Liver (tissue), 9 donors: ENCODE data around the gene VASN. TPM values are rescaled to one million over a fixed set of nuclear protein-coding genes. Genes with fewer than 3 reads are reported as not detected.

Source experiments
- DNase-seq: peaks from one replicate; pipeline ENCODE4 v3.0.0-alpha.2; 2017; ENCODE audit warnings: low spot score
- H3K27ac ChIP-seq, 2 donors: one replicate each; pipeline ENCODE4 v1.7.0; 2013; ENCODE audit warnings: inconsistent platforms in 2 of 2, low read length in 2 of 2, control low read depth in 1 of 2, low read depth in 1 of 2, mild to moderate bottlenecking in 1 of 2
- H3K27me3 ChIP-seq, 4 donors: one replicate each; pipeline versions ENCODE4 v1.6.1 to v1.7.0; 2013; ENCODE audit warnings: low read length in 3 of 4, inconsistent platforms in 1 of 4, mild to moderate bottlenecking in 1 of 4, moderate library complexity in 1 of 4; ENCODE audit not compliant: control insufficient read depth in 4 of 4, insufficient read depth in 4 of 4
- H3K36me3 ChIP-seq, 4 donors: one replicate each; pipeline versions ENCODE4 v1.6.1 to v1.7.0; 2013; ENCODE audit warnings: low read length in 3 of 4, mild to moderate bottlenecking in 3 of 4, low read depth in 1 of 4, moderate library complexity in 1 of 4; ENCODE audit not compliant: control insufficient read depth in 4 of 4, insufficient read depth in 3 of 4
- H3K4me1 ChIP-seq, 4 donors: one replicate each; pipeline versions ENCODE4 v1.6.1 to v1.7.0; 2013; ENCODE audit warnings: low read length in 3 of 4, mild to moderate bottlenecking in 3 of 4, moderate library complexity in 1 of 4; ENCODE audit not compliant: control insufficient read depth in 4 of 4, insufficient read depth in 4 of 4
- H3K4me3 ChIP-seq, 3 donors: one replicate each; pipeline versions ENCODE4 v1.6.1 to v1.7.0; 2013; ENCODE audit warnings: low read length in 3 of 3, control low read depth in 1 of 3, low read depth in 1 of 3, mild to moderate bottlenecking in 1 of 3
- H3K9ac ChIP-seq, 2 donors: one replicate each; pipeline ENCODE4 v1.7.0; 2013; ENCODE audit warnings: low read length in 2 of 2, mild to moderate bottlenecking in 2 of 2, moderate library complexity in 2 of 2, control low read depth in 1 of 2, low read depth in 1 of 2
- H3K9me3 ChIP-seq, 4 donors: one replicate each; pipeline versions ENCODE4 v1.6.1 to v1.7.0; 2013; ENCODE audit warnings: low read length in 3 of 4; ENCODE audit not compliant: control insufficient read depth in 4 of 4
- ATF3 ChIP-seq: IDR thresholded peaks from 2 replicates; pipeline ENCODE4 v1.6.1; 2016; ENCODE audit warnings: antibody characterized with exemption
- EGR1 ChIP-seq, 2 donors: IDR thresholded peaks; 2 replicates each; pipeline ENCODE4 v1.6.1; 2016 to 2018; ENCODE audit warnings: antibody characterized with exemption in 2 of 2, low read depth in 2 of 2
- FOXA1 ChIP-seq: IDR thresholded peaks from 2 replicates; pipeline ENCODE4 v1.6.1; 2016; ENCODE audit warnings: antibody characterized with exemption
- FOXA2 ChIP-seq: IDR thresholded peaks from 2 replicates; pipeline ENCODE4 v1.6.1; 2016; ENCODE audit warnings: antibody characterized with exemption
- GABPA ChIP-seq, 2 donors: IDR thresholded peaks in 1 of 2; conservative IDR thresholded peaks in 1 of 2; 2 replicates each; pipeline ENCODE4 v1.6.1; 2016; ENCODE audit warnings: antibody characterized with exemption in 2 of 2, mild to moderate bottlenecking in 1 of 2, moderate library complexity in 1 of 2
- HNF4A ChIP-seq, 2 donors: conservative IDR thresholded peaks; 2 replicates each; pipeline ENCODE4 v1.6.1; 2016; ENCODE audit warnings: antibody characterized with exemption in 2 of 2, mild to moderate bottlenecking in 2 of 2
- HNF4G ChIP-seq: IDR thresholded peaks from 2 replicates; pipeline ENCODE4 v1.6.1; 2016; ENCODE audit warnings: antibody characterized with exemption
- JUND ChIP-seq, 2 donors: IDR thresholded peaks; 2 replicates each; pipeline ENCODE4 v1.6.1; 2016; ENCODE audit warnings: antibody characterized with exemption in 2 of 2
- RAD21 ChIP-seq, 2 donors: IDR thresholded peaks; 2 replicates each; pipeline ENCODE4 v1.6.1; 2016; ENCODE audit warnings: antibody characterized with exemption in 2 of 2, mild to moderate bottlenecking in 2 of 2
- RXRA ChIP-seq, 2 donors: IDR thresholded peaks; 2 replicates each; pipeline ENCODE4 v1.6.1; 2017 to 2018; ENCODE audit warnings: antibody characterized with exemption in 2 of 2, mild to moderate bottlenecking in 1 of 2
- YY1 ChIP-seq: IDR thresholded peaks from 2 replicates; pipeline ENCODE4 v1.6.1; 2016; ENCODE audit warnings: antibody characterized with exemption, mild to moderate bottlenecking
- WGBS: extraction: QIAGEN DNeasy Blood & Tissue Kit; methylation state at CpG from one replicate; pipeline ENCODE4 v1.1.7; 2013; 5-methylcytosine and 5-hydroxymethylcytosine counted together
- polyA plus RNA-seq, 2 donors: library from polyadenylated mRNA; stranded (reverse) in 1 of 2; unstranded in 1 of 2; fragments of 200-250 nt in 1 of 2; fragments of >200 nt in 1 of 2; fragmentation: Nextera tagmentation in 1 of 2; extraction: Ambion mirVana in 1 of 2; gene quantifications; one replicate each; pipeline versions ENCODE4 v1.2.1 to v1.2.3, GENCODE V29; 2013 to 2015
- total RNA-seq, 2 donors: library from RNA; depleted of rRNA; stranded (reverse); fragments of >200 nt; gene quantifications; one replicate each; pipeline ENCODE4 v1.2.3, GENCODE V29; 2014
- TF ChIP-seq, protein P1 (sequence below): fragments of 150-350 bp; IDR thresholded peaks from 2 replicates; pipeline ENCODE4 v1.5.1; 2017; ENCODE audit warnings: improper control_type of control experiment, low read depth, low read length; ENCODE audit not compliant: missing input control
- TF ChIP-seq, protein P2 (sequence below): IDR thresholded peaks from 2 replicates; pipeline ENCODE4 v1.6.1; 2016; ENCODE audit warnings: antibody characterized with exemption, mild to moderate bottlenecking
- donor health status: healthy.
- donor health status: healthy.
- donor health status: healthy.
- donor health status: healthy.
- donor health status: healthy.

VASN gene
- total and polyA plus RNA-seq, 4 donors, result 6.2 to 26.9 (median 21.2) TPM

GRCh38 chr16:4404247-4404966, 32.8 kb downstream of the VASN start:
- TF ChIP-seq, protein P1, sequence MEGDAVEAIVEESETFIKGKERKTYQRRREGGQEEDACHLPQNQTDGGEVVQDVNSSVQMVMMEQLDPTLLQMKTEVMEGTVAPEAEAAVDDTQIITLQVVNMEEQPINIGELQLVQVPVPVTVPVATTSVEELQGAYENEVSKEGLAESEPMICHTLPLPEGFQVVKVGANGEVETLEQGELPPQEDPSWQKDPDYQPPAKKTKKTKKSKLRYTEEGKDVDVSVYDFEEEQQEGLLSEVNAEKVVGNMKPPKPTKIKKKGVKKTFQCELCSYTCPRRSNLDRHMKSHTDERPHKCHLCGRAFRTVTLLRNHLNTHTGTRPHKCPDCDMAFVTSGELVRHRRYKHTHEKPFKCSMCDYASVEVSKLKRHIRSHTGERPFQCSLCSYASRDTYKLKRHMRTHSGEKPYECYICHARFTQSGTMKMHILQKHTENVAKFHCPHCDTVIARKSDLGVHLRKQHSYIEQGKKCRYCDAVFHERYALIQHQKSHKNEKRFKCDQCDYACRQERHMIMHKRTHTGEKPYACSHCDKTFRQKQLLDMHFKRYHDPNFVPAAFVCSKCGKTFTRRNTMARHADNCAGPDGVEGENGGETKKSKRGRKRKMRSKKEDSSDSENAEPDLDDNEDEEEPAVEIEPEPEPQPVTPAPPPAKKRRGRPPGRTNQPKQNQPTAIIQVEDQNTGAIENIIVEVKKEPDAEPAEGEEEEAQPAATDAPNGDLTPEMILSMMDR, result peak; percentile 16
- peak; percentile 27 to 62 for TF ChIP-seq RAD21 (IDR thresholded peaks at IDR 0.05)
- TF ChIP-seq ATF3, result no peak
- H3K27ac ChIP-seq, result no peak overlapping the region
- no peaks in the 10 kb centered on the region for H3K27me3 ChIP-seq
- peaks cover 4 to 9% (median 7%) of the 10 kb centered on the region in 4 donors for H3K36me3 ChIP-seq
- H3K9ac ChIP-seq, result no peak overlapping the region
- 84% methylated on average over 20 of the region's 20 CpGs for WGBS
- peak; percentile 48 for DNase-seq
- H3K9me3 ChIP-seq, result no peaks in the 10 kb centered on the region
- H3K4me3 ChIP-seq, result no peak overlapping the region
- H3K4me1 ChIP-seq, result peaks cover 0 to 6% (median 0%) of the 10 kb centered on the region in 4 donors

GRCh38 chr16:4404967-4405696, 33.5 kb downstream of the VASN start:
- H3K36me3 ChIP-seq, result peaks cover 4 to 9% (median 7%) of the 10 kb centered on the region in 4 donors
- 91% methylated on average over 24 of the region's 24 CpGs for WGBS
- H3K27ac ChIP-seq, result no peak overlapping the region
- H3K4me1 ChIP-seq, result peaks cover 0 to 6% (median 0%) of the 10 kb centered on the region in 4 donors
- no peak for DNase-seq
- no peaks in the 10 kb centered on the region for H3K27me3 ChIP-seq
- no peak overlapping the region for H3K9ac ChIP-seq
- H3K9me3 ChIP-seq, result no peaks in the 10 kb centered on the region
- no peak overlapping the region for H3K4me3 ChIP-seq
- no peak for TF ChIP-seq HNF4G
- TF ChIP-seq HNF4A (conservative IDR thresholded peaks at IDR 0.05), result no peak
- no peak for TF ChIP-seq EGR1 (IDR thresholded peaks at IDR 0.05; ENCODE audit: low read depth in 2 of 2)
- no peak for TF ChIP-seq RXRA (IDR thresholded peaks at IDR 0.05)
- no peak for TF ChIP-seq YY1
- TF ChIP-seq JUND (IDR thresholded peaks at IDR 0.05), result no peak
- TF ChIP-seq, protein P2, sequence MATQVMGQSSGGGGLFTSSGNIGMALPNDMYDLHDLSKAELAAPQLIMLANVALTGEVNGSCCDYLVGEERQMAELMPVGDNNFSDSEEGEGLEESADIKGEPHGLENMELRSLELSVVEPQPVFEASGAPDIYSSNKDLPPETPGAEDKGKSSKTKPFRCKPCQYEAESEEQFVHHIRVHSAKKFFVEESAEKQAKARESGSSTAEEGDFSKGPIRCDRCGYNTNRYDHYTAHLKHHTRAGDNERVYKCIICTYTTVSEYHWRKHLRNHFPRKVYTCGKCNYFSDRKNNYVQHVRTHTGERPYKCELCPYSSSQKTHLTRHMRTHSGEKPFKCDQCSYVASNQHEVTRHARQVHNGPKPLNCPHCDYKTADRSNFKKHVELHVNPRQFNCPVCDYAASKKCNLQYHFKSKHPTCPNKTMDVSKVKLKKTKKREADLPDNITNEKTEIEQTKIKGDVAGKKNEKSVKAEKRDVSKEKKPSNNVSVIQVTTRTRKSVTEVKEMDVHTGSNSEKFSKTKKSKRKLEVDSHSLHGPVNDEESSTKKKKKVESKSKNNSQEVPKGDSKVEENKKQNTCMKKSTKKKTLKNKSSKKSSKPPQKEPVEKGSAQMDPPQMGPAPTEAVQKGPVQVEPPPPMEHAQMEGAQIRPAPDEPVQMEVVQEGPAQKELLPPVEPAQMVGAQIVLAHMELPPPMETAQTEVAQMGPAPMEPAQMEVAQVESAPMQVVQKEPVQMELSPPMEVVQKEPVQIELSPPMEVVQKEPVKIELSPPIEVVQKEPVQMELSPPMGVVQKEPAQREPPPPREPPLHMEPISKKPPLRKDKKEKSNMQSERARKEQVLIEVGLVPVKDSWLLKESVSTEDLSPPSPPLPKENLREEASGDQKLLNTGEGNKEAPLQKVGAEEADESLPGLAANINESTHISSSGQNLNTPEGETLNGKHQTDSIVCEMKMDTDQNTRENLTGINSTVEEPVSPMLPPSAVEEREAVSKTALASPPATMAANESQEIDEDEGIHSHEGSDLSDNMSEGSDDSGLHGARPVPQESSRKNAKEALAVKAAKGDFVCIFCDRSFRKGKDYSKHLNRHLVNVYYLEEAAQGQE, result no peak
- TF ChIP-seq FOXA2, result no peak
- TF ChIP-seq GABPA (IDR thresholded peaks at IDR 0.05 in 1 of 2, conservative IDR thresholded peaks at IDR 0.05 in 1 of 2), result no peak
- no peak for TF ChIP-seq RAD21 (IDR thresholded peaks at IDR 0.05)
- TF ChIP-seq, protein P1, result no peak
- no peak for TF ChIP-seq ATF3
- TF ChIP-seq FOXA1, result no peak
